Measurements from ENCODE around the gene MMP27.

Gene MMP27

DNA sequence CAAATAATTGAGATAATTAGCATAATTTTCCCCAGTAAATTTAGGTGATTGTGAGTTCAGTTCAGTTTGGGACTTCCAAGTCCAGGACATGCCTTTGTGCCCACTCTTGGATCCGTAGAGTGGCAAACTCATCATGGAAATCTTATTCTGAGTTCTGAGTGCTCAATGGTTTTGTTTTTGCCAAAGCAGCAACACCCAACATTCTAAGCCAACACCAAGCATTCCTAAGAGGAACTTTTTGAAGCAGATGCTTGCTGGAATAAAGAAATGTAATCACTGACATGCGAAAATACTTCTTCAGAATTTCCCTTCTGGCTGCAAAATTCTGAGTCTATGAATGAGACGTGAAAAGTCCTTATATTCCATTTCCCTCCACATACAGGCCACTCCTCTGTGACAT lies 10.4 kb downstream of the MMP27 start:
- no peak for FAIRE-seq

DNA sequence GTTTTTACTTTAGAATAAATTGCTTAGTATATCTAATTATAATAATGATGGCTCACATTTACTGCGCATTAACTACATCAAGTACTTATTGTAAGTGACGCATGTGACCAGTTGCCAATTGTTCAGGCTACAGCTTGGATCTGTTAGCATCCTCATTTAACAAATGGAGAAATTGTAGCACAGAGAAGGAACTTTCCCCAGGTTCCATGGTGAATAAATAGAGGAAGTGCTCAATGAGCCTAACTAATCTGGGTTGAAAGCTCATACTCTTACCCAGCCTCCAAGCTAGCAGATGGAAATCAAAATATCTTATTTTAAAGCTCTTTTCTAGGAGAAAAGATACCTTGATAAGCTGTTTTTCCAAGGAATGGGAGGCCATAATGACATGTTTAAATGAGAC lies 19.8 kb downstream of the MMP27 start:
- FAIRE-seq: no peak

DNA sequence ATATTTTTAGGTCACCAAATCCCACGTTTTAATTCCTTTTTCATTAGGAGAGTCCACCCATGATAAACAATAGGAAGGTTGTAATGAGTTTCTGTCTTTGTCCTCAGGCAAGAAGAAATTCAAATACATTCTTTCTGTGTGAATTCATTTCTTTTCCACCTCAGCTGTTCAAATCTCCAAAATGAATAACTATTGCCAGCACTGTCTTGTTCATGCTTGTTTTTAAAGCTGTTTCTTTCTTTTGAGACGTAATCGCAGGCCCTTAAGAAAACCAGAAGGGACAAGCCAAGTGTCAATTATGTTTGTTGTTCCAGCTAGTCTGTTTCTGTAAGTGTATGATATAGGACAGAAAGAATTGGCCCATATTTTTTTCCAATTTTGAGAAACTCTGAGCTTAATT lies 20.2 kb downstream of the MMP27 start:
- no peak for FAIRE-seq

DNA sequence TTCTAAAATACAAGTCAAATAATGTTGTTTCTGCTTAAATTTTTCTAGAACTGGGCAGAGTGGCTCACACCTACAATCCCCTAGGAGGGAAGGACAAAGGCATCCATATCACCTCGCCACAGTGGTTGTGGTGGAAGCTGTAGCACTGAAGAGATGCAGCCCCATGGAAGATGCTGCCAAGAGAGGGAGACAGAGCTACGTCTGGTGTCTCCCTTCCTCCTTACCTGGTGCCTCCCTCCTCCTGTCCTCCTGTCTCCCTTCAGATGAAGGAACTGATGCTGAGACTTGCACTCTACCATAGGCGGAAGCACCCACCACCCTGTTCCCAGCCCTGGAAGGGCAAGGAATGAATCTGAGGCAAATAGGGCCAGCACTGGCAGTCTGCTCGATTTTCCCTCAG lies 22.3 kb downstream of the MMP27 start:
- FAIRE-seq: no peak

DNA sequence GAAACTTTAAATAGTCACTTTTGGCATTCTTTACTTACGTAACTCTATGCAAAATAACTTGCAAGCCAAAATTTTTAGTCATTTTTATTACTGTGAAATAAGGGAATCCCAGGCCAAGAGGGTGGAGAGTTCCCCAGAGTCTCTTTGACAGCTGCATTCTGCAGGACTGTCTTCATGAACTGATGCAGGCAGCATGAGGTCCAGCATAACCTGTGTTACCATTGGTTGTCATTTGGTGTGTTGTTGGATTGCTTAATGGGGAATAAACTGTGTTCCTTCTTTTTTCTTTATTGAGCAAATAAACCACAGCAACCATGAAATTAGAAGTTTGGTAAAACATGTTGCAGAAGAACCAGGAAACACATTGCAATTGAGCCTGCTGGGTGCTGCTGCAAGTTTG lies 24.6 kb downstream of the MMP27 start:
- no peak for FAIRE-seq

DNA sequence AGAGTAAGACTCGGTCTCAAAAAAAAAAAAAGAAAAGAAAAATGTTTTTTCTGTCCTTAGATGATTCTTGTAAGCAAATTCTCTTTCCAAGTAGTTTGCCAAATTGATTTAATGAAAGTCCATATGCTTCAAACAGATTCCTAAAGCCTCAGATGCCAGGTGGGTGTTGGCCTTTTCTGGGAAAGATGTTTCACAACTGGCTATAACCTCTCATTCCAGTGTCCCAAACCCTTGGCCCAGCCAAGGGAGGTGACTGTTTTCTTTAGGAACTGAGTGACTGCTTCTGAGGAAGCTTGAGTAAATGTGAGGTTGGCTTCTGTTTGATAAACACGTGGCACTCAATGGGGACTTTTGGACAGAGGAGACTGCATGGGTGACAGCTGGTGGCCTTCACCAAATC lies 27.5 kb downstream of the MMP27 start:
- no peak for FAIRE-seq

DNA sequence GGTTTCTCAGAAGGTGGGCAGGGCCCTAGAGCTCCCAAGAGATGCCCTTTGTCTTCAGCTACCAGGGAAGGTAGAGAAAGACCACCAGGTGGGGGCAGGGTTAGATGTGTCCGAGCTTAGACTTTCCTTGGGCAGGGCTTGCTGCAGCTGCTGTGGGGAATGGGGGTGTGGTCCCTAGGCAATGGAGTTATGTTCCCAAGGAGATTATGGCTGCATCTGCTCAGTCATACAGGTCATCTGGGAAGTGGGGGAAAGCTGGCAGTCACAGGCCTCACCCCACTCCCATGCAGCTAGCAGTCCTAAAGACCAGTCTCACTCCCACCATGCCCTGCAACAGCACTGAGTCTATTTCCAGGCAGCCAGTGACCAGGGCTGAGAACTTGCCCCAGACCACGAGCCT lies 29.5 kb downstream of the MMP27 start:
- FAIRE-seq: no peak

DNA sequence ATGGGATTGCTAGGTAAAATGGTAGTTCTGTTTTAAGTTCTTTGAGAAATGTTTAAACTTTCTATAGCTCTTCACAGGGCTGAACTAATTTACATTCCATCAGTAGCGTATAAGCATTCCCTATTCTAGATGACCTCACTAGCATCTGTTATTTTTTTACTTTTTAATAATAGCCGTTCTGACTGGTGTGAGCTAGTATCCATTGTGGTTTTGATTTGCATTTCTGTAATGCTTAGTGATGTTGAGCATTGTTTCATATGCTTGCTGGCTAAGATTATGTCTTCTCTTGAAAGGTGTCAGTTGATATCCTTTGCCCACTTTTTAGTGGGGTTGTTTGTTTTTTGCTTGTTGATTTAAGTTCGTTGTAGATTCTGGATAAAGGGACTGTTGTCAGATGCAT lies 35.9 kb downstream of the MMP27 start:
- FAIRE-seq: no peak

DNA sequence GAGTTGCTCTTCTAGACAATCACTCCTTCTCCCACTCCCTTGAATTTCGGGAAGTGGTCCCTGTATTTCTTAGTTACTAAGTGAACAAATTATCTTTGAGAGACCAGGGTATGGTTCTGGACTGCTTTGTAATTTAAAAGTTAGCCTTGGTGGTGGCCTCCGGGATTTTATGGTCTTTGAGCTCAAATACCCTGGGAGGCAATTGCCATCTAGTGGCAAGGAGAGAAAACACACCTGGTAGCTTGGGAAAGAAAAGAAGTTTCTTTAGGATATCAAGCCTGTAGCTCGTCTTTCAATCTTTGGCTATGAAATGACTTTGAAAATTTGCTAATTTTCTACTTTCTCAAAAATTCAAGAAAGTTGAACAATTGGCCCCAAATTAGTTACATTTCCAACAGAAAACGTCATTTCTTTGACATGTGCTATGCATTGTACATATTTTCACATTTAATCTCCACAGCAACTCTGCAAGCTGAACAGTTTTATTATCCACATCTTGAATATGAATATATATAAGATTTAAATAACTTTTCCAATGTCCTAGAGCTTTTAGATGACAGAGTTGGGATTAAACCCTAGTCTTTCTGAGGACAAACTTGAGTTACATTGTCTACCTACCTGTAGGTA lies 39.1 kb downstream of the MMP27 start:
- FAIRE-seq: no peak

DNA sequence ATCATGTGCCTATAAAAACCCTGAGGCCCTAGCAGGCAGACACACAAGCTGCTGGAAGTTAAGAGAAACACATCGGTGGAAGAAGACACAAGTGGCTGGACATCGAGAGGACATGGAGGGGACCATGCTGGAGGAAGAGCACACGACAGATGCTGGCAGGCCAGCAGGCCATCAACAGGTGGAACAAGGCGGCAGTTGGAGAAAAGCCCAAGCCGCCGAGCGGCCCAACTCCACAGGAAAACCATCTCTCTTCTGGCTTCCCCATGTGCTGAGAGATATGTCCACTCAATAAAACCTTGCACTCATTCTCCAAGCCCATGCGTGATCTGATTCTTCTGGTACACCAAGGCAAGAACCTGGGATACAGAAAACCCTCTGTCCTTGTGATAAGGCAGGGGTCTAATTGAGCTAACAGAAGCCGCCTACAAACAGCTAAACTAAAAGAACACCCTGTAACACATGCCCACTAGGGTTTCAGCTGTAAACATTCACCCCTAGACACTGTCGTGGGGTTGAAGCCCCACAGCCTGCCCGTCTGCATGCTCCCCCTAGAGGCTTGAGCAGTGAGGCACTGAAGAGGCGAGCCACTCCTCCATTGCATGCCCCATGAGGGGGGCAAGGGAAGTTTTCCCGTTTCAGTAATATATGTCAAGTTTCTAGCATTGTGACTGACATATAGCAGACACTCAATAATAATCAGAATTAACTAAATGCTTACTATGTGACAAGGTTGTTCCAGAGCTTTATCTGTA lies 41.4 kb downstream of the MMP27 start:
- no peak for FAIRE-seq

DNA sequence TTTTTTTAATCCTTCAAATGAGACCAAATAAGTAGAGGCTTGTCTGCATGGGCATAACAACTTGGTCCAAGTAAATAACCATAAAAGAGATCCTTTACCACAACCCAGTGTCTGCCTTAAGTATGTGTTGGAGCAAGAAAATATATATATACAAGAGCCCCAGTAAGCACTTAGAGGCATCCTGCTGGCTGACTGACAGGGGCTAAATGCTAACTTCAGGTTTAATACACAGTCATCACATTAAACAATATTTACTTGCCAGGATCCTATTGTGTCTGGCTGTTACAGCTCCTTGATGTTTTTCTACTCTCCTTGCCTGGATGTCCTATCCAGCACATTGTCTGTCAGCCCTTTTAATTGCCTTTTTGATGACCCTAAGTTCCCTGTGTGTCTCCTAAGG lies 43.0 kb downstream of the MMP27 start:
- no peak for FAIRE-seq

DNA sequence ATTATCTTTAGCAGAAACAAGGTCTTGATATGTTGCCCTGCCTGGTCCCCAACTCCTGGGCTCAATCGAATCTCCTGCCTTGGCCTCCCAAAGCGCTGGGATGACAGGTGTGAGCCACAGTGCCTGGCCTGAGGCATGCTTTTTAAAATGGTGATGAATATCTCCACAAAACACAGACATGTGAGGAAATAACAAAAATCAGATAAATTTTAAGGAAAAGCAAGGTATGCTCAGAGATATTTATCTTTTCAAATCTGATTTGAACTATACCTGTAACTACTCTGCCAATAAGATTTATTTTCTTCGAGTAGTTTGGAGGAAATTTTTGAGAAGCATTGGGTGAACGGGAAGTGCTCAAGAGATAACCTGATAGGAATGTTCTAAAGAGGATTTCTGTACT lies 44.5 kb downstream of the MMP27 start:
- FAIRE-seq: no peak

DNA sequence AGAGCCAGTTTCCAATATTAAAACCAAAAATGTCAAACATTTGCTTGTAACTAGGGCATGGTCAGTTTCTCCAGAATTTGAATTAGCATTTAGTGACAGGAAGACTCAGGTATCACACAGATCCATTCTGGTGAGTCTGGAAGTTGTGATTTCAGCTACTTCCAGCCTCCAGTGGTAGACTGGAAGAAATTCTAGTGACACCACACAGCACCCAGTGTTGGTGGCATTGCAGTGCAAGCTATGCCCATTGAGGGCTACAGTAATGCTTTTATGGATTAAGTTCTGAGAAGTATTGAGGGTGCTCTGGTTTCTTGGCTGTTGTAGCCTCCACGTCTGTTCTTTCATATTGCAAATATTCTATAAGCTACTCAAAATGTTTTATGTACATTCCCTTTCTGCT lies 49.0 kb downstream of the MMP27 start:
- FAIRE-seq: no peak

DNA sequence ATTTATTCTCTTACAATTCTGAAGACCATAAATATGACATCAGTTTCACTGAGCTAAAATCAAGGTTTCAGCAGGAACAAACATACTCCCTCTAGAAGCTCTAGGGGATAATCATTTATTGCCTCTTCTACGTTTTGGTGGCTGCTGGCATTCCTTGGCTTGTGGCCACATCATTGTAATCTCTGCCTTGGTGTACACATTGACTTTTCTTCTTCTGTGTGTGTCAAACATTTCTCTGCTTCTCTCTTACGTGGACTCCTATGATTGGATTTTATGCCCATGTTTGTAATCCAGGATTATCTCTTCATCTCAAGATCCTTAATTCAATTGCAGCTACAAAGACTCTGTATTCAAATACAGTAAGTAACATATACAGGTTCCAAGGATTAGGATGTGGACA lies 50.0 kb downstream of the MMP27 start:
- no peak for FAIRE-seq

DNA sequence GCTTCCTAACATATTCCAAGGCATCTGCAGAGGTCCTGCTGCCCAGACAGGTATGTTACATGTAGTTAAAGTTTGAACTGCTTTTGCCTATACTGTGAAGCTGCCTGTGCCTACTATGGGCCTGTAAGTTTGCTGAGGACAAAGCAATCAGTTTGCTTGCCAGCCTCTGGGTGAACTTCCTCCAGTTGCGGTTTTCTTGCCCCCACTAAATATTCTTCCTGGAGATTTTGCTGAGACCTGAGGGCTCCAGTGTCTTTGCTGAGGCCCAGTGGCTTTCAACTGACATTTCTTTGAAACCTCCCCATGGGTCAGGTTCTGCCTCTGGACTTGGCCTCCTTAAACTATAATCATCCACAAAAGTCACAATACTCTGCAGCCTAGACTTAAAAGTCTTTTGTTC lies 50.8 kb downstream of the MMP27 start:
- no peak for FAIRE-seq

DNA sequence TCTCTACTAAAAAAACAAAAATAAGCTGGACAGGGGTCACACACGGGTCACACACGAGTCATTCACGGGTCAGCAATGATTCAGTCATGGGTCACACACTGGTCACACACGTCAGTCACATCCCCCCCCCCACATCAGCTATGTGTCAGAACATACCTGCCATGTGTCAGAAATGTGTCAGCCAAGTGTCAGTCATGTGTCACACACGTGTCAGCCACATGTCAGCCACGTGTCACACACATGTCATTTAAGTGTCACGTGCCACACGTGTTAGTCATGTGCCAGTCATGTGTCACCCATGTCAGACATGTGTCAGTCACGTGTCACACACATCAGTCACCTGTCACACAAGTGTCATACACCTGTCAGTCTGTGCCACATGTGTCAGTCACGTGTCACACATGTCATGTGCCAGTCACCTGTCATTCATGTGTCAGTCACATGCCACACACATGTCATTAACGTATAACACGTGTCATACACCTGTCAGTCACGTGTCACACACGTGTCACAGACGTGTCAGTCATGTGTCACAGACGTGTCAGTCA lies 51.8 kb downstream of the MMP27 start:
- no peak for FAIRE-seq

DNA sequence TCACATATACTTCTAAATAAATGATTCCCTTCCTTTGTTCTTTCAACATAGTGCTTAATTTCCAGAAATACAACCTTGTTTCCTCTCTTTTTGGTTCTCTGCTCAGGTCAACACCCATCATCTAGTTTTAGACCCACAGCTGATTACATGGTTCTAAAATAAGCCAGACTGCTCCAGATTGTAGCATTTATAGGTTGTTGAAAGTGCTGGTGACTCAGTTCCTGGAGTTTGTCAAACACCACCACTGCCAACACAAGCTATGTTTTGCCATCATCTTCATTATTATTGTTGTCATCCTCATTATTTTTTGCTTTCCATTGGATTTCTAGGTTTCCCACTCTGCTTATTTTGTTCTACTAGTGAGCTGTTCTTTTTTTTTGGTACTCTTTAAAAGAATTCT lies 58.1 kb downstream of the MMP27 start:
- FAIRE-seq: no peak

DNA sequence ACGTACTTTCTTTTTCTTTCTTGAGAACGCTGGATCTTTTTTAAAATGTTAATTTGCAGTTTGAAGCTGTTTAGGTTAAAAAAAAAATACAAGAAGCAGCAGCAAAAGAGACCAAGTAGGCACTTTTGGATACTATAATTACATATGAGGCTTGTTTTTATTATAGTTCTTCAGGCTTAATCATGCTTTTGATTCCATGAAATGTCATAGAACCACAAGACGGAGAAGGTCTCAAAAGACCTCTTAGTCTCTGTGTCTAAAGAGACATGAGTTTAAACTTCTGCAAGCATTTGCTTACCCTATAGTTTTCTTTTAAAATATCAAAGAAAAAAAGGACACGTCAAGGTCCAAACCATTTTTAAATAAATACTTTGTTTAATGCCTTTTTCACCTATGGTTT lies 61.6 kb downstream of the MMP27 start:
- FAIRE-seq: no peak

All from colon (tissue), 2 donors.